HG03575 (cell line): ENCODE data around the gene CTBP2.

Source experiments
- ATAC-seq: cut with Tn5 transposase; IDR thresholded peaks from one replicate; pipeline ENCODE4 v1.9.1; 2021; ENCODE audit not compliant: unreplicated experiment, insufficient number of reproducible peaks, low FRiP score; ENCODE audit errors: extremely low read depth

CTBP2 gene

DNA sequence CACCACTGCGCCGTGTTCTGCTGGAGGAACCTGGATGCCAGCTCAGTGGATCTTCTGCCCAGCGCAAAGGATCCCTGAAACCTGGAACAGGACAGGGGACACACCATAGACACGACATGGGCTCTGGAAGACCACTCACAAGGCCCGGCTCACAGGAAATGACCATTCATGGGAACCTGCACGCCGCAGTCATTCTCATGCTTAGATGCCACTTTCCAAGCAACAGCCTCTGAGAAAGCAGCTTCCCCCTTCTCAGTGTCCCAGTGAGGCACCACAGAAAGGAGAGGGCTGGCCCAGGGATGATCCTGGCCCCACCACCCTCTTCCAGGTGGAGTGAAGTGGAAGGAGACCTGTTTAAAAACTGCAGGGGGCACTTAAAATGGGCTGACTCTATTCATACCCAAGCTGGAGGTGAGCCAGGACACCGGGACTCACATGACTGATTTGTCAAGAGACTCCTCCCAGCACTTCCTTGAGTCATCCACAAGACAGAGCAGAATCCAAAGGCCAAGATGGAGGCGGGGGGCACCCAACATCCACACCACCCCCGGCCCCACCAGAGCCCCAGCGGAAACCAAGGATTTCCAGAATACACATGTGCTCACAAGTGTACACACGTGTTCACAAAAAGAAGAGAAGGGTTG is 11.2 kb downstream of the CTBP2 start:
- ATAC-seq, result no peak

GRCh38 chr10:125148528-125148927 is 11.8 kb downstream of the CTBP2 start:
- no peak for ATAC-seq

- no peak for ATAC-seq
Measured at GRCh38 chr10:125147971-125148439, 12.4 kb downstream of the CTBP2 start.

DNA sequence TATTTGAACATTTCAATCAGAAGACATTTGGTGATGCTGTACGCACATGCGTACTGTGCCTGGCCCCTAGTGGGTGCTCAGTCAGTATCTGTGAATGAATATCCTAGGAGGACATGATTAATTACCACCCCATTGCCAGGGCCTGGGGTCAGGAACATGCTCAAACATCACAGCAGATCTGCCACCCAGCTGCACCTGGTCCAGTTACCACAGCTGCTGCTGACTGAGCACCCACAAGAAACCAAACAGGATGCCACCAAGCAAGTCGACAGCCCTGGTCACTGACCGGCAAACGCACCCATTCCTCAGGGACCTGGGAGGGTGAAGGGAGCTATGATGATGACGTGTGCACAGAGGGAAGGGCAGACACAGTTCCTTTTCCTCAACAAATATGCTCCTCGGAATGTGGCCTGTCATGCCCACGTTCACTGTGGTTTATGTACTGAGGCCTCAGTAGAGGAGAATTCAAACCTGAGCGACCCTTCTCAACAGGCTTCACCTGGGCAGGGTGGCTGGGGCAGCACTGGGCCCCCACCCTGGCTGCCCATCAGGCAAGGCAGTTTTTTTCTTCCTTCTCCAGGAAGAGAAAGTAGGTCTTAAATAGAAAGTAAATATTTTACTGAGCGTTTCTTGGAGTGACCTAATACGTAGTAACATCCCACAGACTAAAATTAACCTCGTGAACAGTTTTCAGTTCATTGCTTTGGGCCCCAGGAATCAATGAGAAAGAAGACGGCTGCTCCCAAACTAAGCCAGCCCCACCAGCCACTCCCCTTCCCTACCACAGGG is 13.4 kb downstream of the CTBP2 start:
- no peak for ATAC-seq

DNA sequence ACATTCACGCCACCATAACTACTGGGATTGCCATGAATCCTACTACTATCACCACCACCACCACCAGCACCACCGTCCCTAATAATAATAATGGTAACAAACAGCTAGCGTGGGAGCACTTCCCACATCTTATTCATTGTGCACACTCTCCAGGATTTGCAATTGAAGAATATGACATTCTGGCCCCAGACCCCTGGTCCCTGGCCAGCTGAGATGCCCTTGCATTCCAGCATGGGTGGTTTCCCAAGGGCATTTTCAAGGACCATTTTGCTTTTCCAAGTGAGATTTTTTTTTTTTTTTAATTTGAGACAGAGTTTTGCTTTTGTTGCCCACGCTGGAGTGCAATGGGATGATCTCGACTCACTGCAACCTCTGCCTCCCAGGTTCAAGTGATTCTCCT is 14.7 kb downstream of the CTBP2 start:
- no peak for ATAC-seq

DNA sequence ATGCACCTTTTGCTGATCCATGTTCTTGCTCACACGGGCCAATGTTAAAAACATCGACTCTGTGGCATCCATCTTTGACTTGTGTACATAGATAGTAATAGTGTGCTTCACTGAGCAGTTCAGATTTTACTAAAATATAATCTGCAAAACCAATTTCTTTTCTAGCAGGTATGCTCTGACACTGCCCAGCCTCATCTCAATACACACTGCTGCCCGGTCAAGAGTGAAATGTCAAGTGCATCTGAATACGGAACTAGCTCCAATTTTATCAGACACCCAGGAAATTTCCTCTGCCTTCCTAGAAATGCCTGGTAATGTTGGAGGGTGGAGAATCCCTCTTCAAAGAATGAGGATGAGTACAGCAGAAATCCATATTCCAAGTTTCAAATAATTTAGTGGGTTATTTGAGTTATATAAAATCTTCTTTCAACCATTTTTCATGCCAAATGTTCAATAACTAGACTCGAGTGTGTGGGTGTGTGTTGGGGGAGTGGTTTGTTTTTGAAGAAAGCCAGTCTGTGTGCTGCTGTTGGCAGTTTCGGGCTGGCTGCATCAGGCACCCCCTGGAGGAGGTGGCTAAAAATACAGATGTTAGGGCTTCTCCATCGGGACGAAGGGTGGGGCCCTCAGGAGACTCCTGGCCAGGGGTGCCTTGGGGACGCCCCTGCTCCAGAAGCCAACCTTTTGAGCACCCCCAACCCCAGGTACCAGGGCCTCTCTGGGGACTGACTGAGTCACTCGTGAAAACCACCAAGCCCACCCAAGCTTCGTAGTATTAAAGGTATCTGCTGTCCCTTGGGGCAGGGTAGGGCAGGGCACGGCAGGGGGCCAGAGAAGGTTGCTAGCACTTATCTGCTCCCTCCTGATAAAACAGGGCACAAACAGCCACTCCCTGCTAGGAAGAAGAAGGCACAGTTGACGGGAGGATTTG is 15.4 kb downstream of the CTBP2 start:
- ATAC-seq, result no peak

GRCh38 chr10:125144206-125144605 is 16.2 kb downstream of the CTBP2 start:
- no peak for ATAC-seq

- ATAC-seq, result no peak
Measured at GRCh38 chr10:125142946-125143345, 17.4 kb downstream of the CTBP2 start.

- ATAC-seq, result no peak
Measured at GRCh38 chr10:125141860-125142484, 18.4 kb downstream of the CTBP2 start.

DNA sequence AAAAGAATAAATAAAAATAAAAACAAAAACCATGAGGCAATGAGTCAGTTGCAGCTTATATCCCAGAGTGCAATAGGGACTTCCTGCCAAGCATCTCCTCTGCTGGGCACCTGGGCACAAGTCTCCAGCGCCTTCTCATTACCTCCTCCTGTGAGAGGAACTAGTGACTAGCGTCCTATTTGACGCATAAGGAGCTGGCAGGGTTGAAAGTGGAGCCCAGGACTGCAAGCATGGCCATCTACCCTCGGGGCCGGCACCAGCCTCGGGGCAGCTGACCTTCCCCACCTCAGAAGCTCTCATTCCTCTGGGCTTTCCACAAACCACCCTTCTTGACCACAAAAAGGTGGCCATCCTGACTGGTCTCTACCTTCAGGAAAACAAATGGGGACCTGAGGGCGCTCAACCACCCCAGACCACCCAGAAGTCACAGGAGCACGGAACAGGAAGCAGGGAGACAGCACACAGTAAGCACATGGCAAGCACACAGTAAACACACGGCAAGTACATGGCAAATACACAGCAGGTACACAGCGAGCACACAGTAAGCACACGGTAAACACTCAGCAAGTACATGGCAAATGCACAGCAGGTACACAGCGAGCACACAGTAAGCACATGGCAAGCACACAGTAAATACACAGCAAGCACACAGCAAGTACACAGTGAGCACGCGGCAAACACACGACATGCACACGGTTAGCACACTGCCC is 19.1 kb downstream of the CTBP2 start:
- ATAC-seq, result no peak

DNA sequence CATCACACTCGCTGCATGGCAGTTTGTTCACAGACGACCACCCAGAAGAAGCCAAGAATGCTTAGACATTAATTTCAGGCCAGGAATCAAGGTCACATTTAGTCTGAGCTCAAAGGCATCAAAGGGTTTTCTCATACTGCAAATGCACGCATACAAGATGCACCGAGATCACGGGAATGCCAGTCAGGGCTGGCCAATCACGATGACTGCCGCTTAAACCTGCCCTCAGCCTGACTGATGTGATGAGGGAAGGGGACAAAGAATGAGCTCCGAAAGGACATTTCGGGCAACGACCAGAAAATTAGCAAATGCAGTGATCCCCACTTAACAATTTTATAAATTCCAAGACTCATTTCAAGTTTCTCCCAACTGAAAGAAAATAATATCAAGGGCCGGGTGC is 20.2 kb downstream of the CTBP2 start:
- ATAC-seq, result no peak

GRCh38 chr10:125137601-125138438 is 22.5 kb downstream of the CTBP2 start:
- no peak for ATAC-seq

GRCh38 chr10:125136087-125136486 is 24.3 kb downstream of the CTBP2 start:
- no peak for ATAC-seq

DNA sequence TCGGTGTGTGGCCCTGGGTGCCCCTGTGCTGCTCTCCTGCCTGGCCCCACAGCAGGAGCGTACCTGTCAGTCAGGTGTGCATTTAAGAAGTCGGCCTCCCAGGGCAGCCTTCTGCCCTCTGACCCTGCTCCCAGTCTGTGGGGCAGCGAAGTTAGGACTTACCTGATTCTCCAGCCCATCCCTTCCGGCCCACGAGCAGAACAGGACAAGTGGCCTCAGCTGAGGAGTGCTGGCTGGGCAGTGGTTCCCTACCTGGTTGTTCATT is 24.7 kb downstream of the CTBP2 start:
- ATAC-seq, result no peak

DNA sequence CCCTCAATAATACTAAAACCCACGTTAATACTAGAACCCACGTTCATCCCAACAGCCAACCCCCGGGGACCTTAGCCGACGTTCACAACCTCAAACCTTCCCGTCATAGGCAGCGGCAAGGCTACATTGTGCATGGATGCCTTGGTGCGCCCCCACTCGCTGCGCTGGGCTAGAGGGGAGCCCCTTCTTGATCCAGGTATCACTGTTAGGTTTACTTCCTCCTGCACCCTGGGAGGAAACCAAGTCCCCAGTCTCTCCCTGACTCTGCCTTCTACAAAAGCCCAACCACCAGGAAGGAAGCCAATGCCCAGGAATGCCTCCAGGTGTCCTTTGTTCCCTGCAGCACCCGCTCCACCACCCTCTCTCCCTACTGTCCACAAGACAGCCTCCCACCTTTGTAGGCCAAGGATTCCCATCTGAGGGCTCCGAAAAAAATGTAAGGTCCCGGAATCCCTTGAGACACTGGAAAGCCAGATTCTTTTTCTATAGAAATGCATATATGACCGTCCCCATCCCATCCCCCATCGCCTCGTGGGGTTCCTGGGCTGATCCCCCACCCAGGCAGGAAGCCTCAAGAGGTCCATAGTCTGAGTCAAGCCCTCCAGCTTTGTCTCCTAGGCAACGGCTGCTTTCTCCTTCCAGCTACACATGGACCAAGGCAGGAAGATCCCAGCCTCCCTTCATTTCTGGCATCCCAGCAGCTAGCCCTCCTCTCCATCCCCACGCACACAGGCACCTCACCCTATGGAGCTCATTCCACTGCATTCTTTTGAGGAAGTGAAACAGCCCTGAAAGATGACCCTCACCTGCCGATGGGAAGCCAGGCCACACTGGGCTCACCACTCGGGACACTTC is 25.2 kb downstream of the CTBP2 start:
- no peak for ATAC-seq

GRCh38 chr10:125134483-125134848 is 25.9 kb downstream of the CTBP2 start:
- no peak for ATAC-seq
